DND-41 (cell line): ENCODE results near the gene AFAP1.

Source experiments
- EZH2 ChIP-seq: IDR thresholded peaks from 3 replicates; pipeline ENCODE4 v1.6.1; 2012; ENCODE audit warnings: borderline replicate concordance, low read depth, mild to moderate bottlenecking, moderate library complexity, low read length, inconsistent platforms; ENCODE audit not compliant: severe bottlenecking
- TF ChIP-seq, protein P1 (sequence below): IDR thresholded peaks from 2 replicates; pipeline ENCODE4 v1.5.1; 2012; ENCODE audit warnings: borderline replicate concordance, low read length, moderate library complexity, mild to moderate bottlenecking; ENCODE audit not compliant: poor library complexity, severe bottlenecking; ENCODE audit errors: extremely low read depth

DNA sequence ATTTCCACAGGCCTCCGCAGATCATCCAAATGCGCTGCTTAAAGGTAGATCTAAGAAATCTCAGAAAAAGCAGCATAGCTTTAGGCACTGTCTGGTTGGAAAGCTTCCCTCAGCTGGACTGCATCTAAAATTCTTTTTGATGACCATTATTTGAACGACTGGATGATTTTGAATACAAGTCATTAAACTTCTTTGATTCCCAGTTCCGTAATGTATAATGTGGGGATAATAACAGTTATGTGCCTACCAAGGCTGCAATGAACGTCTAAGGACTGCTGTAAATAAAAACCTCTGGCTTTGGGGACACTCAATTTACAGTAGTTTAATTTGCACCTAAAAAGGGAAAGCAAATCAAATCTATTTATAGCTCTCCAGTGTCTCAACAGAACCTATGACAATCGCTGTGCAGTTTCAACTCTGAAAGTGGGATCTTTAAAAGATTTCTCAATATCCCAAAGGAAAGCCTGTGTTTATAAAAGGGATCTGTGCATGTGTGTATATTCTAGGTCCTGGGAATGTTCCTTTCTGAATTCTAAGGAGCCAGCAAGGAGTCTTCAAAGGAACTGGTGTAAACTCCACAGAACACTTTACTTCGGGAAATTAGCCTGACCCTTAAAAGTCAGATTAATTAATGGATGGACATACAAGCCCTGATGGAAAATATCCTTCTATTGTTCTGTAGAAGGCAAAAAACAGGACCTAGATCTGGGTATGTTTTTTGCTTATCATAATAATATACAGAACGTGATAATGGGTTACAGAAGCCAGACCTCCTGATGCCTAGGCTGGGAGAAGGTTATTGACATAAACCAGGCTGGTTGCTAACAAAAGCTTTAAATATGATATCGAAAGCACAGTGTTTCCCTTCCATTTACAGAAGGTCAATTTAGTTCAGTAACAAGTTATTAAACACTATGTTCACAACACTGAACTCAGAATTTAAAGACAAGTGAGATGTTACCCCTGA is 53.4 kb downstream of the AFAP1 start:
- TF ChIP-seq, protein P1, sequence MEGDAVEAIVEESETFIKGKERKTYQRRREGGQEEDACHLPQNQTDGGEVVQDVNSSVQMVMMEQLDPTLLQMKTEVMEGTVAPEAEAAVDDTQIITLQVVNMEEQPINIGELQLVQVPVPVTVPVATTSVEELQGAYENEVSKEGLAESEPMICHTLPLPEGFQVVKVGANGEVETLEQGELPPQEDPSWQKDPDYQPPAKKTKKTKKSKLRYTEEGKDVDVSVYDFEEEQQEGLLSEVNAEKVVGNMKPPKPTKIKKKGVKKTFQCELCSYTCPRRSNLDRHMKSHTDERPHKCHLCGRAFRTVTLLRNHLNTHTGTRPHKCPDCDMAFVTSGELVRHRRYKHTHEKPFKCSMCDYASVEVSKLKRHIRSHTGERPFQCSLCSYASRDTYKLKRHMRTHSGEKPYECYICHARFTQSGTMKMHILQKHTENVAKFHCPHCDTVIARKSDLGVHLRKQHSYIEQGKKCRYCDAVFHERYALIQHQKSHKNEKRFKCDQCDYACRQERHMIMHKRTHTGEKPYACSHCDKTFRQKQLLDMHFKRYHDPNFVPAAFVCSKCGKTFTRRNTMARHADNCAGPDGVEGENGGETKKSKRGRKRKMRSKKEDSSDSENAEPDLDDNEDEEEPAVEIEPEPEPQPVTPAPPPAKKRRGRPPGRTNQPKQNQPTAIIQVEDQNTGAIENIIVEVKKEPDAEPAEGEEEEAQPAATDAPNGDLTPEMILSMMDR: no peak
- no peak for TF ChIP-seq EZH2
